Bronchial epithelial cell (primary cell): ENCODE results near the gene SYTL3. TPM values are rescaled to one million over a fixed set of nuclear protein-coding genes. Genes with fewer than 3 reads are reported as not detected.

Source experiments
- DNase-seq: peaks from one replicate; pipeline ENCODE4 v3.0.0-alpha.2; 2010; ENCODE audit warnings: low read depth
- FAIRE-seq: peaks from 2 replicates; lab custom pipeline; 2011; peaks lifted over from hg19 to GRCh38; lab: Jason Lieb, UNC
- H3K27me3 ChIP-seq: 2 replicates; pipeline ENCODE4 v1.5.1; 2011; ENCODE audit warnings: low read length; ENCODE audit not compliant: control insufficient read depth, insufficient read depth
- H3K36me3 ChIP-seq: 2 replicates; pipeline ENCODE4 v1.5.1; 2011; ENCODE audit warnings: low read length; ENCODE audit not compliant: control insufficient read depth, insufficient read depth
- H3K4me3 ChIP-seq: 2 replicates; pipeline ENCODE4 v1.5.1; 2011; ENCODE audit warnings: mild to moderate bottlenecking, low read depth, low read length, control low read depth
- total RNA-seq: library from RNA; depleted of rRNA; stranded (reverse); fragments of >200 nt; gene quantifications from 2 replicates; pipeline ENCODE4 v1.2.1, GENCODE V29; 2014
- TF ChIP-seq, protein P1 (sequence below): IDR thresholded peaks from 2 replicates; pipeline ENCODE4 v1.5.1; 2011; ENCODE audit warnings: mild to moderate bottlenecking, moderate library complexity, low read length, control low read depth, inconsistent platforms; ENCODE audit not compliant: insufficient read depth, severe bottlenecking

Gene SYTL3
- total RNA-seq, 1 donor from 2014 or later: 1.1 TPM

DNA sequence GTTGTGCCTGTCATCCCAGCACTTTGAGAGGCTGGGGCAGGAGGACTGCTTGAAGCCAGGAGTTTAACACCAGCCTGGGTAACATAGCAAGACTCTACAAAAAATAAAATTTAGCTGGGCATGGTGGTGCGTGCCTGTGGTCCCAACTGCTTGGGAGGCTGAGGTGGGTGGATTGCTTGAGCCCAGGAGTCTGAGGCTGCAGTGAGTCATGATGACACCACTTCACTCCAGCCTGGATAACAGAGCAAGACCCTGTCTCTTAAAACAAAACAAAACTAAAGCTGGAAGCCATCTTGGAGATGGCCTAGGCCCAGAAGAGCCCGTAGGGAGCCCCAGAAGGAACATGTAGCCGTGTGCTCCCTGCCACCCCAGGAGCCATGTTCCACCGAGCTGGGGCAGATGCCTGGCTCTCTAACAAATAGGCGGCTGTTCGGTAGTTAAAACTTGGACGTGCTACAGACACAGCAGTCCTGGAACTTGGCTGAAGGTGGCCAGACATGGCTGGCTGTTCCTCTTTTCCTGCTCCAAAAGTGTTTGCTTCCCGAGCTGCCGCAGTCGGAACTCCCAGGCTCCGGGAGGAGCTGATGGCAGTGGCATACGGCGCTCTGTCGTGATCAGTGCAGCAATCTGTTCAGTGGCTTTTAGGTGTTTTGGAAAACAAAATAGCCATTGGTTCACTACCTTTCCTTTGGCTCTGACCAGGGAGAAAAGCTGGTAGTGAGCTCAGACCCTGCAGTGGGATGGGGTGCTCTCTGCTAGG is 42.3 kb upstream of the SYTL3 start:
- H3K4me3 ChIP-seq: no peak overlapping the region
- TF ChIP-seq, protein P1, sequence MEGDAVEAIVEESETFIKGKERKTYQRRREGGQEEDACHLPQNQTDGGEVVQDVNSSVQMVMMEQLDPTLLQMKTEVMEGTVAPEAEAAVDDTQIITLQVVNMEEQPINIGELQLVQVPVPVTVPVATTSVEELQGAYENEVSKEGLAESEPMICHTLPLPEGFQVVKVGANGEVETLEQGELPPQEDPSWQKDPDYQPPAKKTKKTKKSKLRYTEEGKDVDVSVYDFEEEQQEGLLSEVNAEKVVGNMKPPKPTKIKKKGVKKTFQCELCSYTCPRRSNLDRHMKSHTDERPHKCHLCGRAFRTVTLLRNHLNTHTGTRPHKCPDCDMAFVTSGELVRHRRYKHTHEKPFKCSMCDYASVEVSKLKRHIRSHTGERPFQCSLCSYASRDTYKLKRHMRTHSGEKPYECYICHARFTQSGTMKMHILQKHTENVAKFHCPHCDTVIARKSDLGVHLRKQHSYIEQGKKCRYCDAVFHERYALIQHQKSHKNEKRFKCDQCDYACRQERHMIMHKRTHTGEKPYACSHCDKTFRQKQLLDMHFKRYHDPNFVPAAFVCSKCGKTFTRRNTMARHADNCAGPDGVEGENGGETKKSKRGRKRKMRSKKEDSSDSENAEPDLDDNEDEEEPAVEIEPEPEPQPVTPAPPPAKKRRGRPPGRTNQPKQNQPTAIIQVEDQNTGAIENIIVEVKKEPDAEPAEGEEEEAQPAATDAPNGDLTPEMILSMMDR: no peak
- peaks cover 27% of the 10 kb centered on the region for H3K36me3 ChIP-seq
- no peak for FAIRE-seq
- no peaks in the 10 kb centered on the region for H3K27me3 ChIP-seq
- no peak for DNase-seq

DNA sequence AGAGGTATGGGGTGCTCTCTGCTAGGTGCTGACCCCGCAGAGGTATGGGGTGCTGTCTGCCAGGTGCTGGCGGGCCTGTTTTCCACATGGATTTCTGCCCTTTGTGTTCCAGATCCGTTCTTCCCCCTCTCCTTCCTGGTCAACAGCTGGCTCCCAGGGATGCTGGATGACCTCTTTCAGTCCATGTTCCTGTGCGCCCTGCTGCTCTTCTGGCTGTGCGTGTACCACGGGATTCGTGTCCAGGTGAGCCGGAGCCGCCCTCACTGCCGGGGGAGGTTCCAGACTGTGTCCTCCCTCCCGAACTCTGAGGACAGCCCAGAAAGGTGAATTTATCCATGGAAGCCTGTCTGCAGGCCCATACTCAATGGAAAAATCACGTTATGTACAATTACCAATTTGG is 41.6 kb upstream of the SYTL3 start:
- TF ChIP-seq, protein P1: no peak
- Histone ChIP-seq H3K27me3 (no peaks in the 10 kb centered on the region), H3K4me3 (no peak overlapping the region), H3K36me3 (peaks cover 27% of the 10 kb centered on the region)
- FAIRE-seq (no peak), DNase-seq (no peak)

DNA sequence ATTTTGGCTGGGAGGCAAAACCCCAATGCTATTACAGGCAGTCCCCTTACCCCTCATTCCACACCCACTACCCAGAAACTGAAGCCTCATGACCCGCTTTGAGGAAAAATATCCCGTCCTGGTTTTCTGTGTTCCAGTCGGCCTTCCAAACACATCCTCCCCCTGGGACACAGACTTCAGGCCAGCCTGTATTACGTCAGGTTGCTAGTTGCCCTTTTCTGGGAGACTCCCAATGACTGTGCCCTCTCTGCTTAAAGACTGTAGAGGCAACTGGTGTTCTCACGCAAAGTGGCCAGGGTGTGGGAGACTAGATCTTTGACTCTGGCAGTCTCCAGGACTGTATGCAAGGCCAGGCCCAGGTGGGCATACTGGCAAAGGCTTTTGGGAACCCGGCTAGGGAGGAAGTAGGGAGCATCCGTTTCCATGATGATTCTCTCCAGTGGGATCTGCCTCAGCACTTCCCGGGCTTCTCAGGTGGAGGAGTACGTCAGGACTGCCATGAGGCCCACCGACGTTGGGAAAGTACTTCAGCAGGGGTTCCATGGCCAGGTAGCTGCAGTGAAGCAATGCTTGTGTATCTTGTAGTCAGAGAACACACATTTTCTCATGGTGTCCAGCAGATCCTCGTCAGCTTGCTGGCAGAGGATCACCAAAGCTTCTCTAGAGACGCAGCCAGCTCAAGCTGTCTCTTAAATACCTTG is 40.2 kb upstream of the SYTL3 start:
- FAIRE-seq (no peak), DNase-seq (no peak)
- TF ChIP-seq, protein P1: no peak
- peaks cover 29% of the 10 kb centered on the region for H3K36me3 ChIP-seq
- no peaks in the 10 kb centered on the region for H3K27me3 ChIP-seq
- no peak overlapping the region for H3K4me3 ChIP-seq

DNA sequence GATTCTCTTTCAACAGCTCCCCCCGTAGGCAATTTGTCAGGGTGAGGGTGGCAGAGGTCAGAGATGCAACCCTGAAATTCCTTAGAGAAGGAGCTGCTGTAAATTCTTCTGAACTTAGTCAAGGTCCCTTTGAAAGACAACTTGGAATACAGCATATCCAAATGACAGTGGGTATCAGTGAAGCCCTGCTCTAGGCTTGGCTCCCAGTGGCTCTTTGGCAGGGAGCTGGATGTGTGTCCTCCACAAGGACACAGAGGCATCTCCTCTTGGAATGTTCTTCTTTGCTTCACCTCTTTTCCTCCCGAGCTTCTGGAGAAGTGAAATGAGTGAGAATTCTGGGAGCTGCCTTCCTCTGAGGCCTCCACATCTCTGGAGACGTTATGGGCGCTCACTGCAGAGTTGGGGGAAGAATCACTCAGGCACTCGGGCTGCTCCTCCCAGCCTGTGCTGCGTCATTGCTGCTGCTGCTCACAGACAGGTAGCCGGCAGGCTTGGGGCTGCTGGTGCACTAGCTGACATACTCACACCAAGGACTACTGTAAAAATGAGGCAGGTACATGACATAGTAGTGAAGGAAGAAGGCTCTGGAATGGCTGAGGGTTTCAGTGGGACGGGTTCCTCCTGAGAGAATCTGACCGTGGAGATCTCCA is 39.4 kb upstream of the SYTL3 start:
- TF ChIP-seq, protein P1: no peak
- Histone ChIP-seq H3K4me3 (no peak overlapping the region), H3K27me3 (no peaks in the 10 kb centered on the region), H3K36me3 (peaks cover 28% of the 10 kb centered on the region)
- no peak for FAIRE-seq
- DNase-seq: no peak

DNA sequence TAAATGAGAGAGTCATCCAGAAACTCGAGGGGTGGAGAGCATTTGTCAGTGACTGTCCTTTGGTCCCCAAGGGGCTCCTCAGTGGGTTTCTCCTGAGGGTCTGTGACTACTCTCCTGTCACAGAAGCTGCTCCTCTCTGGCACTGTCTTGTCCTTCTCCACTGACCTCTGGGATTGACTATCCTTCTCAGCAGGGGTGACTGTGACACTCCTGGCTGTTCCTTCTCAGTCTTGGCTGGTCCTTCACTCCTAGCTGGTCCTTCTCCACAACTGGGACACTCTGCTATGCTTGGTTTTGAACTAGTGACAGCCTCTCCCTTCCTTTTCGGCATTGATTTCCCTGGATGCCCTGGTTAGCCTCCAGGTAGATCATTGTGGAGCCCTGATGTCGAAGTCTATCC is 38.8 kb upstream of the SYTL3 start:
- Histone ChIP-seq H3K4me3 (no peak overlapping the region), H3K27me3 (no peaks in the 10 kb centered on the region), H3K36me3 (peaks cover 23% of the 10 kb centered on the region)
- TF ChIP-seq, protein P1: no peak
- DNase-seq (no peak), FAIRE-seq (no peak)
